ENCODE data around the gene DES.

GRCh38 chr2:219455581-219455980, 37.4 kb downstream of the DES start:
- TF ChIP-seq, protein P1, sequence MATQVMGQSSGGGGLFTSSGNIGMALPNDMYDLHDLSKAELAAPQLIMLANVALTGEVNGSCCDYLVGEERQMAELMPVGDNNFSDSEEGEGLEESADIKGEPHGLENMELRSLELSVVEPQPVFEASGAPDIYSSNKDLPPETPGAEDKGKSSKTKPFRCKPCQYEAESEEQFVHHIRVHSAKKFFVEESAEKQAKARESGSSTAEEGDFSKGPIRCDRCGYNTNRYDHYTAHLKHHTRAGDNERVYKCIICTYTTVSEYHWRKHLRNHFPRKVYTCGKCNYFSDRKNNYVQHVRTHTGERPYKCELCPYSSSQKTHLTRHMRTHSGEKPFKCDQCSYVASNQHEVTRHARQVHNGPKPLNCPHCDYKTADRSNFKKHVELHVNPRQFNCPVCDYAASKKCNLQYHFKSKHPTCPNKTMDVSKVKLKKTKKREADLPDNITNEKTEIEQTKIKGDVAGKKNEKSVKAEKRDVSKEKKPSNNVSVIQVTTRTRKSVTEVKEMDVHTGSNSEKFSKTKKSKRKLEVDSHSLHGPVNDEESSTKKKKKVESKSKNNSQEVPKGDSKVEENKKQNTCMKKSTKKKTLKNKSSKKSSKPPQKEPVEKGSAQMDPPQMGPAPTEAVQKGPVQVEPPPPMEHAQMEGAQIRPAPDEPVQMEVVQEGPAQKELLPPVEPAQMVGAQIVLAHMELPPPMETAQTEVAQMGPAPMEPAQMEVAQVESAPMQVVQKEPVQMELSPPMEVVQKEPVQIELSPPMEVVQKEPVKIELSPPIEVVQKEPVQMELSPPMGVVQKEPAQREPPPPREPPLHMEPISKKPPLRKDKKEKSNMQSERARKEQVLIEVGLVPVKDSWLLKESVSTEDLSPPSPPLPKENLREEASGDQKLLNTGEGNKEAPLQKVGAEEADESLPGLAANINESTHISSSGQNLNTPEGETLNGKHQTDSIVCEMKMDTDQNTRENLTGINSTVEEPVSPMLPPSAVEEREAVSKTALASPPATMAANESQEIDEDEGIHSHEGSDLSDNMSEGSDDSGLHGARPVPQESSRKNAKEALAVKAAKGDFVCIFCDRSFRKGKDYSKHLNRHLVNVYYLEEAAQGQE (IDR thresholded peaks at IDR 0.05; ENCODE audit: insufficient read depth in 1 of 2, low read depth in 2 of 2, low read length in 2 of 2), result no peak
- TF ChIP-seq POLR2AphosphoS5 (IDR thresholded peaks at IDR 0.05; ENCODE audit: low read depth, low read length) (no peak), TAF1 (IDR thresholded peaks at IDR 0.05; ENCODE audit: borderline replicate concordance, insufficient read depth, low read length) (no peak), FOXP2 (optimal IDR thresholded peaks at IDR 0.05; ENCODE audit: borderline replicate concordance, extremely low read depth, extremely low read length, insufficient read depth) (no peak), SIN3A (IDR thresholded peaks at IDR 0.05; ENCODE audit: borderline replicate concordance, insufficient read depth, low read length) (no peak)

Measured in PFSK-1 (cell line).